GM12878 (cell line): ENCODE measurements around the gene MEI1. TPM values are rescaled to one million over a fixed set of nuclear protein-coding genes. Genes with fewer than 3 reads are reported as not detected.
A peak's percentile ranks its signal among the peaks of the same experiment; 100 is the strongest.

Experiments used
- ATAC-seq: fragments of 200-7000 bp; cut with Tn5 transposase; 3 replicates; pipeline ENCODE4 v1.9.1; 2020; ENCODE audit warnings: mild to moderate bottlenecking, moderate library complexity
- BruUV-seq: library from RNA; stranded (reverse); fragments of 400-500 nt; replicated peaks from 2 replicates; lab custom pipeline; 2021; lab: Mats Ljungman, UMichigan
- CTCF ChIA-PET: fragments of 300-600 bp; sonication (Branson Sonifier 250); formaldehyde crosslinking; extraction: SDS; loops from one replicate; lab custom pipeline; 2021; ENCODE audit warnings: inconsistent platforms; lab: Yijun Ruan, JAX
- POLR2A ChIA-PET: fragments of 350-600 bp; formaldehyde crosslinking; extraction: SDS; loops from one replicate; lab custom pipeline; 2021; ENCODE audit warnings: inconsistent platforms; lab: Charles Lee
- RAD21 ChIA-PET: fragments of 300-600 bp; sonication (Branson Sonifier 250); formaldehyde crosslinking; loops from one replicate; lab custom pipeline; 2023; ENCODE audit warnings: antibody characterized with exemption; ENCODE audit not compliant: unreplicated experiment; lab: Charles Lee
- SMC1A ChIA-PET: fragments of 300-600 bp; sonication (Branson Sonifier 250); formaldehyde crosslinking; loops from one replicate; lab custom pipeline; 2023; ENCODE audit not compliant: unreplicated experiment, uncharacterized antibody; lab: Charles Lee
- DNase-seq: peaks from one replicate; pipeline ENCODE4 v3.0.0-alpha.2; 2011; ENCODE audit warnings: low read depth, low spot score
- FAIRE-seq: peaks from 3 replicates; lab custom pipeline; 2011; peaks lifted over from hg19 to GRCh38; lab: Jason Lieb, UNC
- H2AFZ ChIP-seq: 2 replicates; pipeline ENCODE4 v1.6.0; 2011; ENCODE audit warnings: low read depth, low read length, control low read depth; ENCODE audit not compliant: control insufficient read depth
- H3K27ac ChIP-seq: 2 replicates; pipeline ENCODE4 v1.5.1; 2011; ENCODE audit warnings: control low read depth; ENCODE audit not compliant: control insufficient read depth, insufficient read depth
- H3K27me3 ChIP-seq, 2 experiments: replicated peaks in 1 of 2; 2 replicates each; pipeline versions ENCODE4 v1.6.0 to v1.6.1; 2011; ENCODE audit warnings: low read length in 1 of 2; ENCODE audit not compliant: control insufficient read depth in 2 of 2, insufficient read depth in 2 of 2
- H3K36me3 ChIP-seq, 2 experiments: 2 replicates each; pipeline ENCODE4 v1.5.1; 2011; ENCODE audit warnings: low read length in 1 of 2; ENCODE audit not compliant: control insufficient read depth in 2 of 2, insufficient read depth in 2 of 2
- H3K4me1 ChIP-seq: 2 replicates; pipeline ENCODE4 v1.6.1; 2011; ENCODE audit warnings: mild to moderate bottlenecking, low read length, moderate library complexity, mixed read lengths; ENCODE audit not compliant: control insufficient read depth, insufficient read depth
- H3K4me2 ChIP-seq: 2 replicates; pipeline ENCODE4 v1.6.0; 2011; ENCODE audit warnings: control low read depth; ENCODE audit not compliant: control insufficient read depth, insufficient read depth
- H3K4me3 ChIP-seq: fragments of 200-600 bp; sonication (generic); 2 replicates; pipeline ENCODE4 v1.5.1; 2016
- H3K79me2 ChIP-seq: 2 replicates; pipeline ENCODE4 v1.6.0; 2011; ENCODE audit warnings: low read length; ENCODE audit not compliant: control insufficient read depth, insufficient read depth
- H3K9ac ChIP-seq: 2 replicates; pipeline ENCODE4 v1.8.0; 2011; ENCODE audit warnings: low read length, control low read depth, mixed read lengths; ENCODE audit not compliant: control insufficient read depth, insufficient read depth
- H3K9me3 ChIP-seq: replicated peaks from 3 replicates; pipeline ENCODE4 v1.5.1; 2011; ENCODE audit warnings: mild to moderate bottlenecking, low read length; ENCODE audit not compliant: control insufficient read depth, insufficient read depth
- H4K20me1 ChIP-seq: 2 replicates; pipeline ENCODE4 v1.6.0; 2011; ENCODE audit not compliant: control insufficient read depth, insufficient read depth
- BHLHE40 ChIP-seq, 2 experiments: fragments of 450-650 bp in 1 of 2; IDR thresholded peaks; 2 replicates each; pipeline ENCODE4 v1.6.1; 2011 to 2017; ENCODE audit warnings: low read depth in 2 of 2, borderline replicate concordance in 1 of 2, improper control_type of control experiment in 1 of 2, low read length in 1 of 2, mild to moderate bottlenecking in 1 of 2
- HCFC1 ChIP-seq: fragments of 150-350 bp; IDR thresholded peaks from 2 replicates; pipeline ENCODE4 v1.6.1; 2014; ENCODE audit warnings: low read length
- MTA2 ChIP-seq: fragments of 450-650 bp; IDR thresholded peaks from 2 replicates; pipeline ENCODE4 v1.6.1; 2016; ENCODE audit warnings: low read depth, mild to moderate bottlenecking, moderate library complexity
- NR2C1 ChIP-seq: fragments of 450-650 bp; IDR thresholded peaks from 2 replicates; pipeline ENCODE4 v1.6.1; 2017; ENCODE audit warnings: antibody characterized with exemption, mild to moderate bottlenecking, moderate library complexity
- WGBS: methylation state at CpG from one replicate; pipeline ENCODE4 v1.1.6; 2016; ENCODE audit warnings: low lambda C conversion rate; ENCODE audit not compliant: insufficient replicate concordance, insufficient coverage; ENCODE audit errors: missing lambda C conversion rate; 5-methylcytosine and 5-hydroxymethylcytosine counted together
- in situ Hi-C: fragments of 300-500 bp; cut with MboI; formaldehyde crosslinking; loops from 9 replicates; pipeline ENCODE4 v1.14.3; 2018; ENCODE audit warnings: mixed read lengths
- intact Hi-C: fragments of 100-400 bp; cut with micrococcal nuclease; formaldehyde crosslinking; loops from one replicate; pipeline ENCODE4 v1.14.2; 2022; ENCODE audit not compliant: unreplicated experiment
- polyA plus RNA-seq, 11 experiments: library from polyadenylated mRNA; depleted of rRNA in 4 of 11; unstranded in 6 of 11; stranded (reverse) in 5 of 11; fragments of >200 nt; fragmentation: Nextera tagmentation in 4 of 11; fragmentation: Illumina TruSeq in 1 of 11; extraction: Ambion mirVana in 4 of 11; extraction: Trizol in 1 of 11; gene quantifications; 1 replicate in 1 of 11; 2 replicates in 10 of 11; pipeline versions ENCODE4 v1.2.1 to v1.2.3, GENCODE V29; 2011 to 2016; ENCODE audit warnings: inconsistent platforms in 2 of 11, missing spikeins in 2 of 11, low read depth in 1 of 11
- total RNA-seq, 4 experiments: library from RNA; depleted of rRNA in 3 of 4; stranded (reverse); fragments of >200 nt in 3 of 4; fragmentation: Illumina TruSeq in 1 of 4; extraction: Trizol in 1 of 4; gene quantifications; 2 replicates each; pipeline versions ENCODE4 v1.2.1 to v1.2.3, GENCODE V29; 2013 to 2021
- TF ChIP-seq, protein P1 (sequence below), 3 experiments: IDR thresholded peaks in 2 of 3; conservative IDR thresholded peaks in 1 of 3; 2 replicates each; pipeline ENCODE4 v1.5.1; 2011; ENCODE audit warnings: low read depth in 3 of 3, low read length in 3 of 3, mild to moderate bottlenecking in 3 of 3, control low read depth in 2 of 3, moderate library complexity in 2 of 3, inconsistent platforms in 1 of 3, mixed read lengths in 1 of 3; ENCODE audit not compliant: control insufficient read depth in 2 of 3, insufficient read depth in 1 of 3; ENCODE audit errors: extremely low read depth in 1 of 3
- TF ChIP-seq, protein P2 (sequence below): fragments of 450-650 bp; IDR thresholded peaks from 2 replicates; pipeline ENCODE4 v1.6.1; 2016; ENCODE audit warnings: mild to moderate bottlenecking
- TF ChIP-seq, protein P3 (sequence below): fragments of 450-650 bp; IDR thresholded peaks from 2 replicates; pipeline ENCODE4 v1.6.1; 2016; ENCODE audit warnings: mild to moderate bottlenecking, moderate library complexity, borderline replicate concordance

The MEI1 gene
- total and polyA plus RNA-seq, 10 of the 15 experiments (the other 5 are each of a cell fraction or from before 2014, with no cell fraction given): 27.9 to 48.9 (median 35.8) TPM

DNA sequence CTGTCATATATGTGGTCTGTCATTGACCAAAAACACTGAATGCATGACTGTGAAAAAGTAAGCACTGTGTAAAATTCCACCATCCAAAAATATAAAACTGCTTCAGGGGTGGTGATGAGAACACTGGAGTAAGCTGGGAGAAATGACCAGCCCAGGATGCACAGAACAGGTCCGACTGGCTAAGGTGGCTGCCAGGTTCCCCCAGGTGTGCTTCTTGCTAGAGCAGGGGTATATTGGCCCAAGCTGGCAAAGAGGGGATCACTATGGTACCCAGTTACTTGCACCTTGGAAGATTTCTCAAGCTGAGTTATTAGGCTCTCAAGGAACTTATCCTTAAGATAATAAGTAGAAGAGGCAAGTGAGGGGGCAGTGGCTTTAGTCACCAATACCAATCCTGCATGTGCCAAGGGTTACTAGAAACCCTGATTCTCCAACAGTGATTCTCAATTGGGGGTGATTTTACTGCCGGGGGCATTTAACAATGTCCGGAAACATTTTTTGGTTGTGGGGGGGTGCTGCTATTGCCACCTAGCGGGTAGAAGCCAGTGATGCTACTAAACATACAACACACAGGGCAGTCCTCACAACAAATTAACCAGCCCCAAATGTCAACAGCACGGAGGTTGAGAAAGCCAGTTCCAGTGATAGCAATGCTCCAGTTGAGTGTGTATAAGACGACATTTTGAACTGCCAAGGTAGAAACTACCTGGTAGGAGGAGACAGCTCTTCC is 26.4 kb upstream of the MEI1 start:
- ChIA-PET POLR2A (no interaction called here), CTCF (interaction anchor here (0.9 to 1.6 kb wide), 4 partner anchors 9 to 96 kb away, joined by 3 to 8 read pairs (median 3); no protein-coding TSS in a partner anchor), RAD21 (no interaction called here), SMC1A (no interaction called here)
- H3K9ac ChIP-seq: no peak overlapping the region
- no peaks in the 10 kb centered on the region for H3K27me3 ChIP-seq
- H3K4me1 ChIP-seq: no peaks in the 10 kb centered on the region
- H2AFZ ChIP-seq: no peak overlapping the region
- no peak for FAIRE-seq
- no TSS peak for BruUV-seq
- H3K4me2 ChIP-seq: no peak overlapping the region
- H3K36me3 ChIP-seq: peaks cover 14 to 25% of the 10 kb centered on the region in 2 experiments; a peak in 3 of 4 replicates
- peak; percentile 74 for ATAC-seq
- no peak for DNase-seq
- in situ Hi-C loops: no loop called here
- no peak overlapping the region for H3K27ac ChIP-seq
- TF ChIP-seq, protein P1, sequence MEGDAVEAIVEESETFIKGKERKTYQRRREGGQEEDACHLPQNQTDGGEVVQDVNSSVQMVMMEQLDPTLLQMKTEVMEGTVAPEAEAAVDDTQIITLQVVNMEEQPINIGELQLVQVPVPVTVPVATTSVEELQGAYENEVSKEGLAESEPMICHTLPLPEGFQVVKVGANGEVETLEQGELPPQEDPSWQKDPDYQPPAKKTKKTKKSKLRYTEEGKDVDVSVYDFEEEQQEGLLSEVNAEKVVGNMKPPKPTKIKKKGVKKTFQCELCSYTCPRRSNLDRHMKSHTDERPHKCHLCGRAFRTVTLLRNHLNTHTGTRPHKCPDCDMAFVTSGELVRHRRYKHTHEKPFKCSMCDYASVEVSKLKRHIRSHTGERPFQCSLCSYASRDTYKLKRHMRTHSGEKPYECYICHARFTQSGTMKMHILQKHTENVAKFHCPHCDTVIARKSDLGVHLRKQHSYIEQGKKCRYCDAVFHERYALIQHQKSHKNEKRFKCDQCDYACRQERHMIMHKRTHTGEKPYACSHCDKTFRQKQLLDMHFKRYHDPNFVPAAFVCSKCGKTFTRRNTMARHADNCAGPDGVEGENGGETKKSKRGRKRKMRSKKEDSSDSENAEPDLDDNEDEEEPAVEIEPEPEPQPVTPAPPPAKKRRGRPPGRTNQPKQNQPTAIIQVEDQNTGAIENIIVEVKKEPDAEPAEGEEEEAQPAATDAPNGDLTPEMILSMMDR (IDR thresholded peaks at IDR 0.05 in 2 of 3, conservative IDR thresholded peaks at IDR 0.05 in 1 of 3; ENCODE audit: control insufficient read depth in 2 of 3, extremely low read depth in 1 of 3, insufficient read depth in 1 of 3, low read depth in 3 of 3, low read length in 3 of 3): peak; percentile 27 to 48 (median 42); a peak in 3 of 6 replicates
- TF ChIP-seq HCFC1: no peak
- H3K9me3 ChIP-seq: no peaks in the 10 kb centered on the region
- H4K20me1 ChIP-seq: no peaks in the 10 kb centered on the region
- H3K4me3 ChIP-seq: no peak overlapping the region
- intact Hi-C loops: no loop called here
- H3K79me2 ChIP-seq: peaks cover 4% of the 10 kb centered on the region
- 35% methylated on average over 6 of the region's 6 CpGs for WGBS

DNA sequence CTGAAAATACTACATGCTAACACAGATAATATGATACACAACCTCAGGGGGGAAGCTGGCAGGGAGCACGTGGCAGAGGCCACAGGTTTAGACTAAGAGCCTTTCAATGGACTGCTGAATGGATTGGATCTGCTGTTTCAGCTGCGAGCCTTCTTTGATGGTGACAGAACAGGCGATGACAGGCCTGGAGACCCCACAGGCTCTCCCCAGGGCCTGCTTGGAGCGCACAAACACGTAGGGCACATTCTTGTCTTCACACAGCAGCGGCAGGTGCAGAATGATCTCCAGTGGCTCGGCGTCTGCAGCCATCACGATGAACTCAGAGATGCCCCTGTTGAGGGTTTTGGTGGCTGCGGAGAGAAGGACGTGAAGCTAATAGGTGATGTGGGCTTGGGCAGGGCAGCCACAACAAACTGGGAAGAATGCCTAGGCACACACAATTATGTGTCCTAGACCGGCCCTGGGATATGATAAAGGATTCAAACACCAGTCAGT is 24.4 kb upstream of the MEI1 start:
- no peak for FAIRE-seq
- Histone ChIP-seq H3K9ac (no peak overlapping the region), H3K9me3 (no peaks in the 10 kb centered on the region), H3K4me3 (no peak overlapping the region), H3K79me2 (peaks cover 11% of the 10 kb centered on the region), H3K27me3 (no peaks in the 10 kb centered on the region), H3K4me1 (no peaks in the 10 kb centered on the region), H3K27ac (no peak overlapping the region), H3K36me3 (peaks cover 21 to 30% of the 10 kb centered on the region in 2 experiments), H4K20me1 (no peaks in the 10 kb centered on the region), H3K4me2 (no peak overlapping the region), H2AFZ (no peak overlapping the region)
- ChIA-PET RAD21 (no interaction called here), CTCF (interaction anchor here (0.6 to 1.7 kb wide), 4 partner anchors 8 to 152 kb away, joined by 3 to 5 read pairs (median 4); no protein-coding TSS in a partner anchor), SMC1A (interaction anchor here (0.9 to 1.1 kb wide), 2 partner anchors 56 to 181 kb away, joined by 3 to 4 read pairs; no protein-coding TSS in a partner anchor), POLR2A (no interaction called here)
- ATAC-seq: no peak
- BruUV-seq: no TSS peak
- 99% methylated on average over 12 of the region's 12 CpGs for WGBS
- DNase-seq: no peak
- in situ Hi-C loops (no loop called here), intact Hi-C loops (no loop called here)
- TF ChIP-seq NR2C1: no peak
- TF ChIP-seq, protein P2, sequence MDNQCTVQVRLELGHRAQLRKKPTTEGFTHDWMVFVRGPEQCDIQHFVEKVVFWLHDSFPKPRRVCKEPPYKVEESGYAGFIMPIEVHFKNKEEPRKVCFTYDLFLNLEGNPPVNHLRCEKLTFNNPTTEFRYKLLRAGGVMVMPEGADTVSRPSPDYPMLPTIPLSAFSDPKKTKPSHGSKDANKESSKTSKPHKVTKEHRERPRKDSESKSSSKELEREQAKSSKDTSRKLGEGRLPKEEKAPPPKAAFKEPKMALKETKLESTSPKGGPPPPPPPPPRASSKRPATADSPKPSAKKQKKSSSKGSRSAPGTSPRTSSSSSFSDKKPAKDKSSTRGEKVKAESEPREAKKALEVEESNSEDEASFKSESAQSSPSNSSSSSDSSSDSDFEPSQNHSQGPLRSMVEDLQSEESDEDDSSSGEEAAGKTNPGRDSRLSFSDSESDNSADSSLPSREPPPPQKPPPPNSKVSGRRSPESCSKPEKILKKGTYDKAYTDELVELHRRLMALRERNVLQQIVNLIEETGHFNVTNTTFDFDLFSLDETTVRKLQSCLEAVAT: no peak
- no peak for TF ChIP-seq BHLHE40 (IDR thresholded peaks at IDR 0.05; ENCODE audit: borderline replicate concordance in 1 of 2, low read depth in 2 of 2, low read length in 1 of 2)
- TF ChIP-seq, protein P3, sequence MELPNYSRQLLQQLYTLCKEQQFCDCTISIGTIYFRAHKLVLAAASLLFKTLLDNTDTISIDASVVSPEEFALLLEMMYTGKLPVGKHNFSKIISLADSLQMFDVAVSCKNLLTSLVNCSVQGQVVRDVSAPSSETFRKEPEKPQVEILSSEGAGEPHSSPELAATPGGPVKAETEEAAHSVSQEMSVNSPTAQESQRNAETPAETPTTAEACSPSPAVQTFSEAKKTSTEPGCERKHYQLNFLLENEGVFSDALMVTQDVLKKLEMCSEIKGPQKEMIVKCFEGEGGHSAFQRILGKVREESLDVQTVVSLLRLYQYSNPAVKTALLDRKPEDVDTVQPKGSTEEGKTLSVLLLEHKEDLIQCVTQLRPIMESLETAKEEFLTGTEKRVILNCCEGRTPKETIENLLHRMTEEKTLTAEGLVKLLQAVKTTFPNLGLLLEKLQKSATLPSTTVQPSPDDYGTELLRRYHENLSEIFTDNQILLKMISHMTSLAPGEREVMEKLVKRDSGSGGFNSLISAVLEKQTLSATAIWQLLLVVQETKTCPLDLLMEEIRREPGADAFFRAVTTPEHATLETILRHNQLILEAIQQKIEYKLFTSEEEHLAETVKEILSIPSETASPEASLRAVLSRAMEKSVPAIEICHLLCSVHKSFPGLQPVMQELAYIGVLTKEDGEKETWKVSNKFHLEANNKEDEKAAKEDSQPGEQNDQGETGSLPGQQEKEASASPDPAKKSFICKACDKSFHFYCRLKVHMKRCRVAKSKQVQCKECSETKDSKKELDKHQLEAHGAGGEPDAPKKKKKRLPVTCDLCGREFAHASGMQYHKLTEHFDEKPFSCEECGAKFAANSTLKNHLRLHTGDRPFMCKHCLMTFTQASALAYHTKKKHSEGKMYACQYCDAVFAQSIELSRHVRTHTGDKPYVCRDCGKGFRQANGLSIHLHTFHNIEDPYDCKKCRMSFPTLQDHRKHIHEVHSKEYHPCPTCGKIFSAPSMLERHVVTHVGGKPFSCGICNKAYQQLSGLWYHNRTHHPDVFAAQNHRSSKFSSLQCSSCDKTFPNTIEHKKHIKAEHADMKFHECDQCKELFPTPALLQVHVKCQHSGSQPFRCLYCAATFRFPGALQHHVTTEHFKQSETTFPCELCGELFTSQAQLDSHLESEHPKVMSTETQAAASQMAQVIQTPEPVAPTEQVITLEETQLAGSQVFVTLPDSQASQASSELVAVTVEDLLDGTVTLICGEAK: no peak
- TF ChIP-seq MTA2: no peak
